Epithelial cell of proximal tubule (primary cell): Measurements from ENCODE around the gene KRR1. TPM values are rescaled to one million over a fixed set of nuclear protein-coding genes. Genes with fewer than 3 reads are reported as not detected.
A peak's percentile ranks its signal among the peaks of the same experiment; 100 is the strongest.
"Not testable (repeated sequence)": the region's sequence is repeated elsewhere in the genome, so short reads cannot be mapped to it uniquely, and the experiment has no call there.

Experiments used
- DNase-seq: peaks from one replicate; pipeline ENCODE4 v3.0.0-alpha.2; 2011; ENCODE audit warnings: low read depth
- H3K4me3 ChIP-seq: 2 replicates; pipeline ENCODE4 v1.5.1; 2011; ENCODE audit warnings: low read depth, mild to moderate bottlenecking, low read length
- total RNA-seq: library from RNA; depleted of rRNA; stranded (reverse); fragments of >200 nt; gene quantifications from 2 replicates; pipeline ENCODE4 v1.2.3, GENCODE V29; 2015
- TF ChIP-seq, protein P1 (sequence below): conservative IDR thresholded peaks from 2 replicates; pipeline ENCODE4 v1.5.1; 2012; ENCODE audit warnings: low read depth, mild to moderate bottlenecking, low read length

The KRR1 gene
- total RNA-seq, 1 donor from 2014 or later, result 20.1 TPM

DNA sequence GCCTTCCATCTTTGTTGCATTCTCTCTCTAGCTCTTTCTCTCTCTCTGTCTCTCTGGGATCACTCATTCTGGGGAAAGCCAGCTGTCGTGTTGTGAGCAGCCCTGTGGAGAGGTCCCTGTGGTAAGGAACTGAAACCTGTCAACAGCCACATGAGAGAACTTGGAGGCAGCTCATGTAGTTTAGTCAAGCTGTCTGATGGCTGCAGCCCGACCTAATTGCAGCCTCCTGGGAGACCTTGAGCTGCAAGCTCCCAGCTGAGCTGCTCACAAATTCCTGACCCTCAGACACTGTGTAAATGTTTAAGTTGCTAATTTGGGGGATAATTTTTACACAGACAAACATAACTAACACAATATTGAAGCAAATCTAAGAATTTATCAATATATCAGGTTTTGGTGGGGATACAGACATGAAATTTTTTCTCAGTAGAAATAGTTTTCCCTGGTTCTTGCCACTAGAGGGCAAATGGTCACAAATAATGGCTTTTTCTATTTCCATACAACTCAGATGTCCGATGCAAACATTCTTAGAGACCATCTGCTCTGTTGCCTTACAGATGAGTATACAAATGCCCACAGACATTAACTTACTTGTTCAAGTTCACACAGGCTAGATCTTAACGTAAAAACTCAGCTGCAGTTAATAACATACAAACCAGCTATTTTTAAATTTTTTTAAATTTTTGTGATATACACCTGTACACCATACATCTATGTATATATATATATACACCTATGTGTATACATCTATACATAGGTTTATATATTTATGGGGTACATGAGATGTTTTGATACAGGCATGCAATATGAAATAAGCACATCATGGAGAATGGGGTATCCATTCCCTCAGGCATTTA lies 15.5 kb upstream of the KRR1 start:
- TF ChIP-seq, protein P1, sequence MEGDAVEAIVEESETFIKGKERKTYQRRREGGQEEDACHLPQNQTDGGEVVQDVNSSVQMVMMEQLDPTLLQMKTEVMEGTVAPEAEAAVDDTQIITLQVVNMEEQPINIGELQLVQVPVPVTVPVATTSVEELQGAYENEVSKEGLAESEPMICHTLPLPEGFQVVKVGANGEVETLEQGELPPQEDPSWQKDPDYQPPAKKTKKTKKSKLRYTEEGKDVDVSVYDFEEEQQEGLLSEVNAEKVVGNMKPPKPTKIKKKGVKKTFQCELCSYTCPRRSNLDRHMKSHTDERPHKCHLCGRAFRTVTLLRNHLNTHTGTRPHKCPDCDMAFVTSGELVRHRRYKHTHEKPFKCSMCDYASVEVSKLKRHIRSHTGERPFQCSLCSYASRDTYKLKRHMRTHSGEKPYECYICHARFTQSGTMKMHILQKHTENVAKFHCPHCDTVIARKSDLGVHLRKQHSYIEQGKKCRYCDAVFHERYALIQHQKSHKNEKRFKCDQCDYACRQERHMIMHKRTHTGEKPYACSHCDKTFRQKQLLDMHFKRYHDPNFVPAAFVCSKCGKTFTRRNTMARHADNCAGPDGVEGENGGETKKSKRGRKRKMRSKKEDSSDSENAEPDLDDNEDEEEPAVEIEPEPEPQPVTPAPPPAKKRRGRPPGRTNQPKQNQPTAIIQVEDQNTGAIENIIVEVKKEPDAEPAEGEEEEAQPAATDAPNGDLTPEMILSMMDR, result peak; percentile 71
- H3K4me3 ChIP-seq, result no peak overlapping the region
- no peak for DNase-seq

GRCh38 chr12:75525263-75525662 lies 13.9 kb upstream of the KRR1 start:
- DNase-seq, result no peak
- H3K4me3 ChIP-seq, result no peak overlapping the region
- TF ChIP-seq, protein P1, result peak; percentile 55

- not testable (repeated sequence) for DNase-seq
These were observed 10.7 kb upstream of the KRR1 start for GRCh38 chr12:75522124-75522523.

DNA sequence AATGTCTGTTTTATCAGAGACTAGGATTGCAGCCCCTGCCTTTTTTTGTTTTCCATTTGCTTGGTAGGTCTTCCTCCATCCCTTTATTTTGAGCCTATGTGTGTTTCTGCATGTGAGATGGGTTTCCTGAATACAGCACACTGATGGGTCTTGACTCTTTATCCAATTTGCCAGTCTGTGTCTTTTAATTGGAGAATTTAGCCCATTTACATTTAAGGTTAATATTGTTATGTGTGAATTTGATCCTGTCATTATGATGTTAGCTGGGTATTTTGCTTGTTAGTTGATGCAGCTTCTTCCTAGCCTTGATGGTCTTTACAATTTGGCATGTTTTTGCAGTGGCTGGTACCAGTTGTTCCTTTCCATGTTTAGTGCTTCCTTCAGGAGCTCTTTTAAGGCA lies 9.8 kb upstream of the KRR1 start:
- not testable (repeated sequence) for DNase-seq, H3K4me3 ChIP-seq

More at GRCh38 chr12:75522124-75522523, 10.7 kb upstream of the KRR1 start:
- not testable (repeated sequence) for H3K4me3 ChIP-seq

DNA sequence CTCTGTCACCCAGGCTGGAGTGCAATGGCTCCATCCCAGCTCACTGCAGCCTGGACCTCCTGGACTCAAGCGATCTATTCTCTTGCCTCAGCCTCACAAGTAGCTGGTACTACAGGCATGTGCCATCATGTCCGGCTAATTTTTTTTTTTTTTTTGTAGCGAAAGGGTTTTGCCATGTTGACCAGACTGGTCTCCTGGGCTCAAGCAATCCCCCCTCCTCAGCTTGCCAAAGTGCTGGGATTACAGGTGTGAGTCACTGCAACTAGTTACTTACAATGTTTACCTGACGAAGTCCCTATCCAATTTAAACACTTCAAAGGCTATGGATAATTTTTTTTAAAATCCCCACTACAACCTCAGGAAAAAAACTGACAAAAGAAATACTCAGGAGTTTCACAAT lies 1.8 kb downstream of the KRR1 start:
- H3K4me3 ChIP-seq, result peak overlapping the region; percentile 78
- TF ChIP-seq, protein P1, result no peak

GRCh38 chr12:75508159-75508558 lies 3.2 kb downstream of the KRR1 start:
- TF ChIP-seq, protein P1, result no peak
- DNase-seq, result no peak
- H3K4me3 ChIP-seq, result no peak overlapping the region

More for the DNA sequence above, 1.8 kb downstream of the KRR1 start:
- DNase-seq, result no peak

DNA sequence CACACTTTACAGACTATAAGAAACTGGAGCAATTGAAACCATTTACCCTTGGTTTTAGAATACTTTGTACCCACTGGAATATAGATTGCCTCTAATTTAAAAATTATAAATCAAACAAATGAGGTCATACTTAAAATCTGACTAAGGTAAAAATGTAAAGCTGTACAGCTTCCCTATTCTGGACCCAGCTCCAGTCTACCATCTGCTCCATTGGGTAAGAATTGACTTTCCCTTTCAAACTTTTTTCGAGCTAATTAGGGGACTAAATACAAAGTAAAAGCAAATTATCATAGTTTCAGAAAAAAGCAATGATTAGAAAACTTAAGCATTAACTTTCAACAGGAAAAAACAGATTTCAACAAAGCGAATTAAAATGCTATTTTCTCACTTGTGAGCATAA lies 4.3 kb downstream of the KRR1 start:
- no peak for DNase-seq
- TF ChIP-seq, protein P1, result no peak
- no peak overlapping the region for H3K4me3 ChIP-seq

DNA sequence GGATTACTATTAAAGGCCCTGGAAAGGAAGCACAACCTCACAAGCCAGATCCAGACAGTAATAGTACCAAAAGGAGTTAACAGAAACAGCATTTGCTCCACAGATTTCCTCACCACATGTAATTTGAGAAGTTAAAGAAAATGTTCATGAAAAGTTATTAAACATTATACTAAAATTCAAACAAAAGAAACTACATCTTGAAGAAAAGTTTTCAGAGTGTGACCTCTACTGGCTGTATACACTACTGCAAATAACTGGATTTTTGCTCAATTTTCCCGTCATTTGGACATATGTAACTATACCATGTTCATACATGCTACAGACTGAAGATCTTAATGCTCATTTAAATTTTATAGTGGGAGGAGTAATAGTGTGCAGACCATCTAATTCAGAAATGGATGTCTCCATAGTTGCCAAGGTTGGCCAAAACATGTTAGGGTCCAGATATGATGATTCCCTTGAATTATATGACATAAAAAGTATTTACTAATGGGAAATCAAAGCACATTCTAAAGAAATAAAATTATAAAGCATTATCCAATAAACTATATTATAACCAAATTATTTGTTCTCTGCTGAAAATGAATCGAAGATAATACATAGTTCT lies 5.6 kb downstream of the KRR1 start:
- H3K4me3 ChIP-seq, result no peak overlapping the region
- no peak for DNase-seq
- TF ChIP-seq, protein P1, result peak; percentile 67
